Central memory CD8-positive, alpha-beta T cell (primary cell): ENCODE data around the gene DOCK6.

Source experiments
- ATAC-seq: fragments of 150-1000 bp; cut with Tn5 transposase; replicated peaks from 2 replicates; pipeline ENCODE4 v1.10.0; 2022; ENCODE audit warnings: mild to moderate bottlenecking, moderate FRiP score, moderate number of reproducible peaks; ENCODE audit not compliant: poor library complexity, severe bottlenecking; ENCODE audit errors: extremely low read depth
- DNase-seq, 2 donors: peaks; one replicate each; pipeline ENCODE4 v3.0.0; 2021; ENCODE audit warnings: low spot score in 2 of 2
- H3K27ac Mint-ChIP-seq: one replicate; pipeline ENCODE4 v1.8.0; 2022; ENCODE audit warnings: low read depth, mild to moderate bottlenecking, moderate library complexity, mixed read lengths
- H3K27me3 Mint-ChIP-seq: one replicate; pipeline ENCODE4 v1.8.0; 2022; ENCODE audit warnings: mixed read lengths
- H3K36me3 Mint-ChIP-seq: one replicate; pipeline ENCODE4 v1.8.0; 2022; ENCODE audit warnings: mild to moderate bottlenecking, moderate library complexity, mixed read lengths; ENCODE audit not compliant: insufficient read depth
- H3K4me1 Mint-ChIP-seq: one replicate; pipeline ENCODE4 v1.8.0; 2022; ENCODE audit warnings: mixed read lengths
- H3K4me3 Mint-ChIP-seq: one replicate; pipeline ENCODE4 v1.8.0; 2022; ENCODE audit warnings: mild to moderate bottlenecking, moderate library complexity, mixed read lengths
- H3K9me3 Mint-ChIP-seq: one replicate; pipeline ENCODE4 v1.8.0; 2022; ENCODE audit warnings: mixed read lengths

DOCK6 gene

DNA sequence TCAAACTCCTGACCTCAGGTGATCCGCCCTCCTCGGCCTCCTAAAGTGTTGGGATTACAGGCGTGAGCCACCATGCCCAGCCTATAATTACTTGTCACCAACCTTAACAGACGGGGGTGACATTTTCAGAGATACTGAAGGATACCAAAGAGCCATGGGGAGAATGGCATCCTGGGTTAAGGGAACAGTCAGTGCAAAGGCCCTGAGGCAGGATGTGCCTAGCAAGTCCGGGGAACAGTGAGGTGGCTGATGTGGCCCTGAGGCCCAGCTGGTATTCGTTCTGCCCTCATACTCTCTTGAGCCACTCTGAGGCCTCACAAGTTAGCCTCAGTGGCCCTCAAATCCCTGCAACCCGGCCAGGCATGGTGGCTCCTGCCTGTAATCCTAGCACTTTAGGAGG is 37.9 kb downstream of the DOCK6 start:
- no peak overlapping the region for H3K27ac Mint-ChIP-seq
- no peaks in the 10 kb centered on the region for H3K4me1 Mint-ChIP-seq
- peaks cover 8% of the 10 kb centered on the region for H3K27me3 Mint-ChIP-seq
- ATAC-seq (no peak), DNase-seq (no peak)
- no peak overlapping the region for H3K4me3 Mint-ChIP-seq
- H3K36me3 Mint-ChIP-seq = no peaks in the 10 kb centered on the region
- peaks cover 10% of the 10 kb centered on the region for H3K9me3 Mint-ChIP-seq

DNA sequence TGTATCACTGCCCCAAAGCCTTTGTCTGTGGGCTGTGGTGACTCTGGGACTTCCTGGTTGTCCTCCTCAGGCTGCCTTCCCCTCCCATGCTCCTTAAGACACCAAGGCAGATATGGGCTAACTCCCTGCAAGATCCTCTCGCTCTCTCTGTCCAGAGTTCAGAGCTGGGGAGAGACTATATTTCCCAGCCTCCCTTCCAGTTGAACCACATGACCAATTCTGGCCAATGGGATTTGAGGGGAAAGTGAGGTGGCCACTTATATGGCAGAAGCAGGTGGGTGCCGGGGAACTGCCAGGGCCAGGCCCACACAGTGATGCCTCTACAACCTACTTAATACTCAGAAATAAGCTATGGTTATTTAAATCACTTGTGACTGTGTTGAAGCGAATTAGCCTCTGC is 39.1 kb downstream of the DOCK6 start:
- DNase-seq (no peak), ATAC-seq (no peak)
- Mint-ChIP-seq H3K4me1 (no peaks in the 10 kb centered on the region), H3K9me3 (peaks cover 10% of the 10 kb centered on the region), H3K27me3 (peaks cover 8% of the 10 kb centered on the region), H3K4me3 (no peak overlapping the region), H3K36me3 (no peaks in the 10 kb centered on the region), H3K27ac (no peak overlapping the region)

DNA sequence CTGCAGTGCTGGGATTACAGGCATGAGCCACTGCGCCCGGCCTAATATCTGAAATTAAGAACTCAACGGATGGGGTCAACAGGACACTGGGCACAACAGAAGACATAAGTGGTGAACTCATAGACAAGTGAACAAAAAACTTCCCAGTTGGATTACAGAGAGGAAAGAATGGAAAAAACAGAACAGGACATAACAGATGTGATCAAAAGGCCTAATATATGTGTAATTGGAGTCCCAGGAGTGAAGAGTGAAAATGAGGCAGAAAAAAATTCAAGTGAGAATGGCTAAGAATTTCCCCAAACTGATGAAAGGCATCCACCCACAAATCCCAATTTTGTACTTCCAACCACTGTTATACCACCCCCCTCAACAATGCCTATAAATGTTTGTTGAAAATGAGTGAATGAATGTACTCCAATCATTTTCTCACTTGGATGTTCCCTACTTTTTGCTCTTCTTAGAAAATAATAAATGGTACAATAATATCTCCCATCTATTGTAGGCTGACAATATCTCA is 41.2 kb downstream of the DOCK6 start:
- H3K27ac Mint-ChIP-seq = peak overlapping the region; percentile 20
- no peaks in the 10 kb centered on the region for H3K27me3 Mint-ChIP-seq
- peaks cover 10% of the 10 kb centered on the region for H3K9me3 Mint-ChIP-seq
- H3K4me1 Mint-ChIP-seq = no peaks in the 10 kb centered on the region
- DNase-seq = no peak
- H3K4me3 Mint-ChIP-seq = no peak overlapping the region
- no peak for ATAC-seq
- no peaks in the 10 kb centered on the region for H3K36me3 Mint-ChIP-seq

DNA sequence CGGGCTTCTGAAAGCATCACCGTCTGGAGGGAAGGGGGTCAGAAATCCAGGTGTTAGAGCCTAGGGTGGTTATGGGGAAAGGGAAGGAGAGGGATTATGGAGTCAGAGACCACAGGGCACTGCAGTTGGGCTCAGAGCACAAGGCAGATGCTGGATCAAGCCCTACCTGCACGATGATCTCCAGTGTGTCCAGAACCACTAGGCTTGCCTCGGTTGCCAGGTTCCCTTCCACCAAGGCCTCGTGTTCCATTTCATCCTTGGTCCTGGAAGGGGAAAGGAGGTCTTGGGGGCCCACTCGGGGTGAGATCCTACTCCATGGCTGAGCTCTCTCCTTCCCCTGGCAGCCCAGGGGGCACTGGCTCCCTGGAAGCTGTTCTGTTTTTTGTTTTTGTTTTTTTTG is 47.9 kb downstream of the DOCK6 start:
- no peaks in the 10 kb centered on the region for H3K36me3 Mint-ChIP-seq
- H3K4me3 Mint-ChIP-seq = no peak overlapping the region
- ATAC-seq = no peak
- H3K27ac Mint-ChIP-seq = no peak overlapping the region
- H3K27me3 Mint-ChIP-seq = no peaks in the 10 kb centered on the region
- DNase-seq = no peak
- H3K4me1 Mint-ChIP-seq = no peaks in the 10 kb centered on the region
- H3K9me3 Mint-ChIP-seq = no peaks in the 10 kb centered on the region

DNA sequence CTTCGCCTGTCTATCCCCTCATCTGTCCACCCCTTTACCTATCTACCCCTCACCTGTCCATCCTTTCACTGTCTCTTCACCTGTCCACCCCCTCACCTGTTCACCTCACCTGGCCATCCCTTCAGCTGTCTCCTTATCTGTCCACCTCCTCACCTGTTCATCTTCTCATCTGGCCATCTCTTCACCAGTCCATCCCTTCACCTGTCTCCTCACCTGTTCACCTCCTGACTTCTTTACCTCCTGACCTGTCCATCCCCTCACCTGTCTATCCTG is 51.7 kb downstream of the DOCK6 start:
- H3K27ac Mint-ChIP-seq = no peak overlapping the region
- peaks cover 4% of the 10 kb centered on the region for H3K36me3 Mint-ChIP-seq
- no peak overlapping the region for H3K4me3 Mint-ChIP-seq
- no peak for DNase-seq
- ATAC-seq = no peak
- peaks cover 6% of the 10 kb centered on the region for H3K27me3 Mint-ChIP-seq
- H3K9me3 Mint-ChIP-seq = no peaks in the 10 kb centered on the region
- H3K4me1 Mint-ChIP-seq = no peaks in the 10 kb centered on the region

DNA sequence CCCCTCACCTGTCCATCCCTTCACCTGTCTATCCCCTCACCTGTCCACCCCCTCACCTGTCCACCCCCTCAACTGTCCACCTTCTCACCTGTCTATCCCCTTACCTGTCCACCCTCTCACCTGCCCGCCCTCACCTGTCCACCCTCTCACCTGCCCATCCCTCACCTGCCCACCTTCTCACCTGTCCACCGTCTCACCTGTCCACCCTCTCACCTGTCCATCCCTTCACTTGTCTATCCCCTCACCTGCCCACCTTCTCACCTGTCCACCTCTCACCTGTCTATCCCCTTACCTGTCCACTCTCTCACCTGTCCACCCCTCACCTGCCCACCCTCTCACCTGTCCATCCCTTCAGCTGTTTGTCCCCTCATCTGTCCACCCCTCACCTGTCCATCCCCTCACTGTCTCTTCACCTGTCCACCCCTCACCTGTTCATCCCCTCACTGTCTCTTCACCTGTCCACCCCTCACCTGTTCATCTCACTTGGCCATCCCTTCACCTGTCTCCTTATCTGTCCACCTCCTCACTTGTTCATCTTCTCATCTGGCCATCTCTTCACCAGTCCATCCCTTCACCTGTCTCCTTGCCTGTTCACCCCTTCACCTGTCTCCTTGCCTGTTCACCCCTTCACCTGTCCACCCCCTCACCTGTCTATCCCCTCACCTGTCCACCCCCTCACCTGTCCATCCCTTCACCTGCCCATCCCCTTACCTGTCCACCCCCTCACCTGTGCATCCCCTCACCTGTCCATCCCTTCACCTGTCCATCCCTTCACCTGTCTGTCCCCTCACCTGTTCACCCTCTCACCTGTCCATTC is 52.3 kb downstream of the DOCK6 start:
- DNase-seq = no peak
- peak overlapping the region; percentile 20 for H3K27ac Mint-ChIP-seq
- peaks cover 10% of the 10 kb centered on the region for H3K27me3 Mint-ChIP-seq
- ATAC-seq = no peak
- no peak overlapping the region for H3K4me3 Mint-ChIP-seq
- H3K4me1 Mint-ChIP-seq = no peaks in the 10 kb centered on the region
- H3K9me3 Mint-ChIP-seq = no peaks in the 10 kb centered on the region
- H3K36me3 Mint-ChIP-seq = peaks cover 4% of the 10 kb centered on the region

DNA sequence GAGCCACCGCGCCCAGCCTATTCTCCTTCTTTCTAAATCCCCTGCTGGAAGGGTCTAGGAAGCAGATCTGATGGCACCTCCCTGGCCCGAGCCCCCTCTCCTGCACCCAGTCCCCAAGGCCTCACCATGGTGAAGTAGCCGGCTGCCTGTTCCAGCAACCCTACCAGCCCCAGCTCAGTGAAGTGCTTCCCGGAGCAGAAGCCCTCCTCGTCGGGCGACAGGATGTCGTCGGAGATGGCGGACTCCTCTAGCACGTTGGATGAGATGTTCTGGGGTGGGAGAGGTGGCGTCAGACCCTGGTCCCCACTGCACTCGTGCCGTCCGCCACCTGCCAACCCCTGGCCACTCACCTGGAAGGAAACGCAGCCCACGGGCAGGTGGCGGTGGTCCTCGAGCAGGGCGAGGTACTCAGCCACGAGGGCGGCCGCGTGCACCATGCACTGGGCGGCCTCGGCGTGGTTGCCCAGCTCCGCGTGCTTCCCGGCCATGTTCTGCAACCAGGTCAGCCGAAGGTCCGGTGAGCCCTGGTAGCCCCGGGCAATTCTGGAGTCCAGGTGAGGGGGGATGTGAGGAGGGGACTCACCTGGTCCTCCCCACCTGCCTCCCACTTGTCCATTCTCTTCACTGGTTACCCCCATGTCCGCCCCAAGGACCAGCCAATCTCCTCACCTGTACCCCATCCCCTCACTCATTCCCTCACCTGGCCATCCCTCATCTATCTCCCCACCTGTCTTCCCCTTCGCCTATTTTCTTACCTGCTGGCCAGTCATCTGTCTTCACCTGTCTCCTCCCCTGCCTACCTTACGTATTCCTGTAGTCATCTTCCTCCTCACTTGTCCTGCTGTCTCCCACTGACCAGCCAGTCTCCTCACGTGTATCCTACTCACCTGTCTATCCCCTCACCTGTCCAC is 53.5 kb downstream of the DOCK6 start:
- DNase-seq (no peak), ATAC-seq (no peak)
- Mint-ChIP-seq H3K9me3 (no peaks in the 10 kb centered on the region), H3K36me3 (peaks cover 4% of the 10 kb centered on the region), H3K27ac (peak overlapping the region; percentile 74), H3K4me1 (peaks cover 10% of the 10 kb centered on the region), H3K4me3 (no peak overlapping the region), H3K27me3 (peaks cover 23% of the 10 kb centered on the region)

DNA sequence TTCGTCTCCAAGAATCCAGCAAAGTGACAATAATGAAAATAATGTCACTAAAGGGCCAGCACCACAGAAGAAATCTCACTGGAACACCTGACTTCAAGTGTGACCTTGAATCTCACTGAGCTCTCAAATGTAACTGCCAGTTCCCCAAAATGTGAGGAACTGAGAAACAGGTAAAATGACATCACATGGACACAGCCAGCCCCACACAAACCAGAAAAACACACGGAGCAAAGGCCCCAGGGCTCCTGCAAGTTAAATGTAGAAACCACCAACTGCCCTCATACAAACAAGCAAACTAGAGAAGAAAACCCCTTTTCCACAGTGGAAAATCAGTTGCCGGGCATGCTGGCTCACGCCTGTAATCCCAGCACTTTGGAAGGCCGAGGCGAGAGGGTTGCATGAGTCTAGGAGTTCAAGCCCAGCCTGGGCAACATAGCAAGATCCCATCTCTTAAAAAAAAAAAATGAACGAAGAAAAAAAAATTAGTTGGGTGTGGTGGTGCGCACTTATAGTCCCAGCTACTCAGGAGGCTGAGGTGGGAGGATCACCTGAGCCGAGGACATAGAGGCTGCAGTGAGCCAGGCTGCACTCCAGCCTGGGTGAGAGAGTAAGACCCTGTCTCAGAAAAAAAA is 56.3 kb downstream of the DOCK6 start:
- DNase-seq (no peak), ATAC-seq (no peak)
- Mint-ChIP-seq H3K4me1 (peaks cover 10% of the 10 kb centered on the region), H3K9me3 (no peaks in the 10 kb centered on the region), H3K27ac (no peak overlapping the region), H3K27me3 (peaks cover 34% of the 10 kb centered on the region), H3K4me3 (no peak overlapping the region), H3K36me3 (peaks cover 6% of the 10 kb centered on the region)

DNA sequence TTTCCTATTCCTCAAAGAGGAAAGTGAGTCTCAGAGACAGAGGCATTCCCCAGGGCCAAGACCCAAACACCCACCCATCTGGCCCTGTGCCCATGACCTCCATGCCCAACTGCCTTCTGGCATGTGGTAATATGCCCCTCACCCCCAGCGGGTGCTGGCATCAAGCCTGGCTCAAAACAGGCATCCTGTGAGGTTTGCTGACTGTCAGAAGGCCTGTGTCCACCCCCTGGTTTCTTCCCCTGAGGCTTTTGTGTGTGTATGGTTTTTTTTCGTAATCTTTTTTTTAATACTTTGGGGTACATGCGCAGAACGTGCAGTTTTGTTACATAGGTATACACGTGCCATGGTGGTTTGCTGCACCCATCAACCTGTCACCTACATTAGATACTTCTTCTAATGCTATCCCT is 57.4 kb downstream of the DOCK6 start:
- Mint-ChIP-seq H3K27me3 (peaks cover 34% of the 10 kb centered on the region), H3K36me3 (peaks cover 6% of the 10 kb centered on the region), H3K9me3 (no peaks in the 10 kb centered on the region), H3K27ac (no peak overlapping the region), H3K4me3 (no peak overlapping the region), H3K4me1 (peaks cover 10% of the 10 kb centered on the region)
- DNase-seq = no peak
- no peak for ATAC-seq

DNA sequence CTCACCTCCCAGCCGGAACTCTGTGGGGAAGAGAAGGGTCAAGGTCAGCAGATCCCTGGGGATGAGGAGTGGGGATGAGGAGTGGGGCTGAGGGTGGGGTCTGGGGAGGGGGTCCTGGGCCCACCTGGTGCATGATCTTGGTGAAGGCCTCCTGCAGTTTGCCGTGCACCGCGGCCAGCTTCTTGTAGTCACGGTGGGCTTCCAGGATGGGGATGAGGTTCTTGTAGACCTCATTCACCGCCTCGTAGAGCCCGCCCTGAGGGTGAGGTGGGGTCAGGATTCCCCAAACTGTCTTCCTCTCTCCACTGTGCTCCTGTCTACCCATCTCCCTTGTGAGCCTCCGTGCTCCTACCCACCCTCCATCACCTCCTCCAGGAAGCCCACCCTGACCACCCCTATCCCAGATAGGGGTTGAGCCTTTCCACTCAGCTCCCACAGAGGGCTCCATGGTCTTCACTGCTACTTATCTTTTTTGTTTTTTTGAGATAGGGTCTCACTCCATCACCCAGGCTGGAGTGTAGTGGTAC is 58.2 kb downstream of the DOCK6 start:
- Mint-ChIP-seq H3K4me3 (no peak overlapping the region), H3K27me3 (peaks cover 34% of the 10 kb centered on the region), H3K9me3 (no peaks in the 10 kb centered on the region), H3K27ac (no peak overlapping the region), H3K36me3 (peaks cover 4% of the 10 kb centered on the region), H3K4me1 (peaks cover 10% of the 10 kb centered on the region)
- DNase-seq (no peak), ATAC-seq (no peak)

DNA sequence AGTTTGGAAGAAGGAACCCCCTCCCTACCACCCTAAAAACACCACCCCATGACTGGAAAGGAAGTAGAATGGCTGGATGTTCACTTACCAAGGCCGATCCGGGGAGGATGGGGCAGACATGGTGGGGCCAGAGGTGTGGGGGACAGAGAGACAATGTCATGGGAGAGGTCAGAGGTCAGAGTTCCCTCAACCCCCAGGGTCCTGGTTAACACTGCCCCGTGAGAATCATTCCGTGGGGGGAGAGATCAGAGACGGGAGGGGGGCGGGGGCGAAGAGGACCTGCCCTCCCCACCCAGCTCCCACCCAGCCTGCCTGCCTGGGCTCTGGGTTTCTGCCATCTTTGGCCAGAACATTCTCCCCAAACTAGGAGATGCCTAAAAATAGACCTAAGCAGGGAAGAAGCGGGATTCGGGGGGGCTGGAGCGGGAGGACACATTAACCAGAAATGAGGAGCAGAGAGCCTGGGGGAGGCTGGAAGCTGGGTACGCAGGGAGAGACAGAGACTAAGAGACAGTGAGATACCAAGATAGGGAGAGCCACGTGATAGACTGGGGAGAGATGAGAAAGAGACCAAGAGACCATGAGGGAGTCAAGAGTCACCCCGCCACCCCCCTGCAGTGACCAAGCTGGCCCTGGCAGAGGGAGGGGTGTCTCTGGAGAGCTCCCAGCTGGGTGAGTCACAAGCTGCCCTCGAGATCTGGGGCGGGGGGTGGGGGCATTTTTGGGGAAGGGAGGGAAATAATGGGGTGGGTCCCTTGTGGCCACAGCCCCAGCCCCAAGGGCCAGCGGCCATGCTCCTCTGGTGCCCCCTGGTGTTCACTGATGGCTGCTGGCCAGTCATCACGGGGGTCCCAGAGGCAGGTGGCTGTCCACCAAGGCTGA is 58.9 kb downstream of the DOCK6 start:
- no peak for ATAC-seq
- Mint-ChIP-seq H3K36me3 (peaks cover 2% of the 10 kb centered on the region), H3K4me1 (peaks cover 10% of the 10 kb centered on the region), H3K27me3 (peaks cover 34% of the 10 kb centered on the region), H3K27ac (no peak overlapping the region), H3K4me3 (no peak overlapping the region), H3K9me3 (no peaks in the 10 kb centered on the region)
- DNase-seq = no peak
